GM23338 (cell line): ENCODE measurements around the gene ANKRD37. TPM values are rescaled to one million over a fixed set of nuclear protein-coding genes. Genes with fewer than 3 reads are reported as not detected.

ENCODE experiments used
- ATAC-seq: fragments of 200-7000 bp; cut with Tn5 transposase; 3 replicates; pipeline ENCODE4 v1.9.1; 2020
- DNase-seq: peaks from one replicate; pipeline ENCODE4 v3.0.0-alpha.2; 2015; ENCODE audit warnings: low spot score
- H2AFZ ChIP-seq: fragments of 200-600 bp; sonication (generic); 2 replicates; pipeline ENCODE4 v1.8.0; 2016; ENCODE audit warnings: antibody characterized with exemption, mild to moderate bottlenecking, moderate library complexity
- H3F3A ChIP-seq: fragments of 200-600 bp; sonication (generic); replicated peaks from 2 replicates; pipeline ENCODE4 v1.8.0; 2017; ENCODE audit warnings: antibody characterized with exemption, mixed run types, low read depth
- H3K27ac ChIP-seq: fragments of 200-600 bp; sonication (generic); 2 replicates; pipeline ENCODE4 v1.6.1; 2016; ENCODE audit warnings: low read depth
- H3K27me3 ChIP-seq: fragments of 200-600 bp; sonication (generic); 2 replicates; pipeline ENCODE4 v1.8.0; 2016; ENCODE audit warnings: mild to moderate bottlenecking, mixed run types, moderate library complexity; ENCODE audit not compliant: insufficient read depth
- H3K36me3 ChIP-seq: fragments of 200-600 bp; sonication (generic); 2 replicates; pipeline ENCODE4 v1.8.0; 2016; ENCODE audit warnings: mild to moderate bottlenecking; ENCODE audit not compliant: insufficient read depth
- H3K4me1 ChIP-seq: fragments of 200-600 bp; sonication (generic); 2 replicates; pipeline ENCODE4 v1.8.0; 2016; ENCODE audit warnings: mild to moderate bottlenecking, moderate library complexity; ENCODE audit not compliant: insufficient read depth
- H3K4me2 ChIP-seq: fragments of 200-600 bp; sonication (generic); 2 replicates; pipeline ENCODE4 v1.7.1; 2017; ENCODE audit warnings: mixed run types
- H3K4me3 ChIP-seq: fragments of 200-600 bp; sonication (generic); 2 replicates; pipeline ENCODE4 v1.6.1; 2016; ENCODE audit warnings: mixed run types
- H3K79me2 ChIP-seq: fragments of 200-600 bp; sonication (generic); replicated peaks from 2 replicates; pipeline ENCODE4 v1.8.0; 2017; ENCODE audit warnings: mild to moderate bottlenecking; ENCODE audit not compliant: insufficient read depth
- H3K9me2 ChIP-seq: fragments of 200-600 bp; sonication (generic); 2 replicates; pipeline ENCODE4 v1.8.0; 2017; ENCODE audit not compliant: insufficient read depth
- H4K20me1 ChIP-seq: fragments of 200-600 bp; sonication (generic); replicated peaks from 2 replicates; pipeline ENCODE4 v1.8.0; 2017; ENCODE audit warnings: mild to moderate bottlenecking; ENCODE audit not compliant: insufficient read depth
- H3K27ac Mint-ChIP-seq: 2 replicates; pipeline ENCODE4 v1.8.0; 2020; ENCODE audit warnings: inconsistent platforms, mild to moderate bottlenecking, moderate library complexity, mixed read lengths
- H3K27me3 Mint-ChIP-seq: 3 replicates; pipeline ENCODE4 v1.8.0; 2022; ENCODE audit warnings: low read depth, mild to moderate bottlenecking, moderate library complexity, mixed read lengths, inconsistent platforms; ENCODE audit not compliant: insufficient read depth, poor library complexity
- H3K36me3 Mint-ChIP-seq: 3 replicates; pipeline ENCODE4 v1.8.0; 2021; ENCODE audit warnings: low read depth, mild to moderate bottlenecking, inconsistent platforms, moderate library complexity, mixed read lengths
- H3K4me1 Mint-ChIP-seq: 3 replicates; pipeline ENCODE4 v1.8.0; 2020; ENCODE audit warnings: mild to moderate bottlenecking, inconsistent platforms, mixed read lengths
- H3K4me3 Mint-ChIP-seq: 3 replicates; pipeline ENCODE4 v1.8.0; 2021; ENCODE audit warnings: moderate library complexity, mild to moderate bottlenecking, inconsistent platforms, mixed read lengths
- H3K9me3 Mint-ChIP-seq: 3 replicates; pipeline ENCODE4 v1.8.0; 2020; ENCODE audit warnings: moderate library complexity, mild to moderate bottlenecking, inconsistent platforms, mixed read lengths
- CREB1 ChIP-seq: fragments of 250-450 bp; sonication (Bioruptor Pico); IDR thresholded peaks from 2 replicates; pipeline ENCODE4 v1.5.0; 2020; ENCODE audit warnings: low read depth, mild to moderate bottlenecking, moderate library complexity
- CTCF ChIP-seq, 2 experiments: fragments of 200-600 bp in 1 of 2; sonication (generic) in 1 of 2; conservative IDR thresholded peaks; 2 replicates each; pipeline versions ENCODE4 v1.5.1 to v1.6.1; 2016 to 2017; ENCODE audit warnings: antibody characterized with exemption in 2 of 2, low read depth in 2 of 2, mild to moderate bottlenecking in 2 of 2, moderate library complexity in 1 of 2
- EZH2 ChIP-seq: fragments of 200-600 bp; sonication (generic); IDR thresholded peaks from one replicate; pipeline ENCODE4 v1.8.0; 2017; ENCODE audit warnings: antibody characterized with exemption, mild to moderate bottlenecking, low read depth; ENCODE audit not compliant: unreplicated experiment
- EZH2phosphoT487 ChIP-seq: fragments of 200-600 bp; sonication (generic); IDR thresholded peaks from one replicate; pipeline ENCODE4 v1.8.1; 2018; ENCODE audit warnings: antibody characterized with exemption; ENCODE audit not compliant: unreplicated experiment
- NANOG ChIP-seq: IDR thresholded peaks from 2 replicates; pipeline ENCODE4 v1.6.1; 2016; ENCODE audit warnings: antibody characterized with exemption, borderline replicate concordance
- POLR2AphosphoS5 ChIP-seq: IDR thresholded peaks from 2 replicates; pipeline ENCODE4 v1.6.1; 2016; ENCODE audit warnings: antibody characterized with exemption, low read depth
- REST ChIP-seq: IDR thresholded peaks from one replicate; pipeline ENCODE4 v1.6.1; 2018; ENCODE audit warnings: antibody characterized with exemption; ENCODE audit not compliant: unreplicated experiment
- STAT1 ChIP-seq: IDR thresholded peaks from one replicate; pipeline ENCODE4 v1.6.1; 2016; ENCODE audit warnings: antibody characterized with exemption; ENCODE audit not compliant: unreplicated experiment
- ZNF114 ChIP-seq: fragments of 250-450 bp; sonication (Bioruptor Pico); IDR thresholded peaks from 2 replicates; pipeline ENCODE4 v1.5.0; 2020; ENCODE audit warnings: mild to moderate bottlenecking, moderate library complexity
- ZNF331 ChIP-seq: fragments of 250-450 bp; sonication (Bioruptor Pico); IDR thresholded peaks from 2 replicates; pipeline ENCODE4 v1.5.0; 2020; ENCODE audit warnings: low read depth, mild to moderate bottlenecking, moderate library complexity
- polyA plus RNA-seq: library from polyadenylated mRNA; unstranded; fragments of >200 nt; fragmentation: Nextera tagmentation; extraction: Ambion mirVana; gene quantifications from 2 replicates; pipeline ENCODE4 v1.2.1, GENCODE V29; 2016
- total RNA-seq: library from RNA; depleted of rRNA; stranded (reverse); fragments of >200 nt; shearing (Covaris generic); gene quantifications from 2 replicates; pipeline ENCODE4 v1.2.3, GENCODE V29; 2014

Gene ANKRD37
- total and polyA plus RNA-seq, 2 experiments from 2014 or later = 1.8 to 4.9 TPM

GRCh38 chr4:185395238-185395955 is 1.2 kb upstream of the ANKRD37 start, which contains the start of gene LRP2BP:
Gene LRP2BP (minus strand): TSS chr4:185395924. CDS start chr4:185378186, 17,738 bp downstream.
- Mint-ChIP-seq H3K27me3 (peaks cover 5% of the 10 kb centered on the region), H3K4me3 (peak within 1 kb of the TSS; percentile 83), H3K36me3 (0 out of 3 replicates have a peak, but pooled peaks cover 4% of the 10 kb centered on the region), H3K4me1 (peaks cover 11% of the 10 kb centered on the region), H3K9me3 (peaks cover 6% of the 10 kb centered on the region; the same call in 2 of the 3 replicates), H3K27ac (peak within 1 kb of the TSS; percentile 91)
- no peak for DNase-seq
- no peaks in the 10 kb centered on the region for H3K79me2 ChIP-seq
- no peaks in the 10 kb centered on the region for H3K36me3 ChIP-seq
- H3K9me2 ChIP-seq = no peaks in the 10 kb centered on the region
- peak within 1 kb of the TSS; percentile 94 for H3K4me2 ChIP-seq
- H3K27me3 ChIP-seq = peaks cover 9% of the 10 kb centered on the region
- peak within 1 kb of the TSS; percentile 88 for H2AFZ ChIP-seq
- H3K27ac ChIP-seq = peak within 1 kb of the TSS; percentile 64; the same call in 1 of the 2 replicates
- no peak for ATAC-seq
- TF ChIP-seq EZH2 = no peak
- TF ChIP-seq ZNF331 (CRISPR knock-in tag) = 0 out of 2 replicates have a peak, but pooled peaks have one; percentile 2
- peaks cover 4% of the 10 kb centered on the region; the same call in 1 of the 2 replicates for H3F3A ChIP-seq
- no peaks in the 10 kb centered on the region for H4K20me1 ChIP-seq
- peak within 1 kb of the TSS; percentile 71 for H3K4me3 ChIP-seq
- no peaks in the 10 kb centered on the region; the same call in 1 of the 2 replicates for H3K4me1 ChIP-seq

GRCh38 chr4:185395956-185396723 is 501 bp upstream of the ANKRD37 start:
- Histone ChIP-seq H3K4me3 (peak overlapping the region; percentile 71), H3K27ac (no peak overlapping the region), H2AFZ (peak overlapping the region; percentile 88), H3K27me3 (peaks cover 9% of the 10 kb centered on the region), H4K20me1 (no peaks in the 10 kb centered on the region), H3K4me1 (no peaks in the 10 kb centered on the region; the same call in 1 of the 2 replicates), H3K4me2 (peak overlapping the region; percentile 94), H3F3A (peaks cover 4% of the 10 kb centered on the region; the same call in 1 of the 2 replicates), H3K79me2 (no peaks in the 10 kb centered on the region), H3K36me3 (no peaks in the 10 kb centered on the region), H3K9me2 (no peaks in the 10 kb centered on the region)
- peaks cover 6% of the 10 kb centered on the region; the same call in 2 of the 3 replicates for H3K9me3 Mint-ChIP-seq
- peaks cover 5% of the 10 kb centered on the region for H3K27me3 Mint-ChIP-seq
- H3K4me3 Mint-ChIP-seq = peak overlapping the region; percentile 83
- 0 out of 3 replicates have a peak, but pooled peaks cover 4% of the 10 kb centered on the region for H3K36me3 Mint-ChIP-seq
- peak; percentile 89 for ATAC-seq
- H3K4me1 Mint-ChIP-seq = peaks cover 11% of the 10 kb centered on the region
- DNase-seq = peak; percentile 93
- no peak overlapping the region for H3K27ac Mint-ChIP-seq
- TF ChIP-seq ZNF331 (CRISPR knock-in tag) = no peak
- no peak for TF ChIP-seq EZH2phosphoT487
- TF ChIP-seq POLR2AphosphoS5 = no peak
- no peak for TF ChIP-seq ZNF114 (CRISPR knock-in tag)
- peak; percentile 90 for TF ChIP-seq CREB1 (CRISPR knock-in tag)
- no peak for TF ChIP-seq EZH2
- TF ChIP-seq NANOG = no peak
- TF ChIP-seq REST = peak; percentile 52
- TF ChIP-seq CTCF (conservative IDR thresholded peaks at IDR 0.05; ENCODE audit: low read depth in 2 of 2) = no peak
- TF ChIP-seq STAT1 = no peak
